NB4 (cell line): Measurements from ENCODE around the gene TRUB2.

Experiments
- MYC ChIP-seq: IDR thresholded peaks from 2 replicates; pipeline ENCODE4 v1.6.1; 2011; ENCODE audit warnings: low read depth, low read length
- TF ChIP-seq, protein P1 (sequence below): IDR thresholded peaks from one replicate; pipeline ENCODE4 v1.5.1; 2012; ENCODE audit warnings: low read depth, low read length

DNA sequence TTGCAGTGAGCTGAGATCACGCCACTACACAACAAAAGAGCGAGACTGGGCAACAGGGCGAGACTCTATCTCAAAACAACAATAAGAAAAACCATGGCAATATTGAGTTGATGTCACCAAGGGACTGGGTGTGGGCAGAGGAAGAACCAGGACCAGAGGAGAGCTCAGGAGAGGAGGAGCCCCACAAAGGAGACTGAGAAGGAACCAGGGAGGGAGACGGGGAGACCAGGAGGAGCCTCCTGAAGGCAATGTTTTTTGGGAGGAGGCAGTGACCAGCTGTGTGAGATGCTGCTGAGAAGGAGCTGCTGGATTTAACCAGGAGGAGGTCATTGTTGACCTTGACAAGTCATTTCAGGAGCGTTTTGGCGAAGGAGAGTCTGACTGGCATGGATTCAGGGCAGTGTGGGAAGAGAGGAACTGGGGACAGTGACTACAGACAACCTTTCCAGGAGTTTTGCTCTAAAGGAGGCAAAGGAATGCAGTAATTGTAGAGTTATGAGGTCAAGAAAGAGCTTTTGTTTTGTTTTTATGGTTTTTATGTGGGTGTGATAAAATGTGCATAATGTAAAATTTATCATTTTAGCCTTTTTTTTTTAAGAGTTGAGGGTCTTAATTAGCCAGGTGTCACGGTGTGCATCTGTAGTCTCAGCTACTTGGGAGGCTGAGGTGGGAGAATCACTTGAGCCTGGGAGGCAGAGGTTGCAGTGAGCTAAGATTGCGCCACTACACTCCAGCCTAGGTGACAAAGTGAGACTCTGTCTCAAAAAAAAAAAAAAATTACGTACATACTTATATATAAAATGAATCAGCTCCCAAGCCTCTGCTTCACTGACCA is 17.9 kb downstream of the TRUB2 start:
- TF ChIP-seq, protein P1, sequence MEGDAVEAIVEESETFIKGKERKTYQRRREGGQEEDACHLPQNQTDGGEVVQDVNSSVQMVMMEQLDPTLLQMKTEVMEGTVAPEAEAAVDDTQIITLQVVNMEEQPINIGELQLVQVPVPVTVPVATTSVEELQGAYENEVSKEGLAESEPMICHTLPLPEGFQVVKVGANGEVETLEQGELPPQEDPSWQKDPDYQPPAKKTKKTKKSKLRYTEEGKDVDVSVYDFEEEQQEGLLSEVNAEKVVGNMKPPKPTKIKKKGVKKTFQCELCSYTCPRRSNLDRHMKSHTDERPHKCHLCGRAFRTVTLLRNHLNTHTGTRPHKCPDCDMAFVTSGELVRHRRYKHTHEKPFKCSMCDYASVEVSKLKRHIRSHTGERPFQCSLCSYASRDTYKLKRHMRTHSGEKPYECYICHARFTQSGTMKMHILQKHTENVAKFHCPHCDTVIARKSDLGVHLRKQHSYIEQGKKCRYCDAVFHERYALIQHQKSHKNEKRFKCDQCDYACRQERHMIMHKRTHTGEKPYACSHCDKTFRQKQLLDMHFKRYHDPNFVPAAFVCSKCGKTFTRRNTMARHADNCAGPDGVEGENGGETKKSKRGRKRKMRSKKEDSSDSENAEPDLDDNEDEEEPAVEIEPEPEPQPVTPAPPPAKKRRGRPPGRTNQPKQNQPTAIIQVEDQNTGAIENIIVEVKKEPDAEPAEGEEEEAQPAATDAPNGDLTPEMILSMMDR, result no peak
- no peak for TF ChIP-seq MYC
